Measurements from ENCODE around the gene CCDC85B.
"Not testable (repeated sequence)": the region's sequence is repeated elsewhere in the genome, so short reads cannot be mapped to it uniquely, and the experiment has no call there.

Gene CCDC85B

DNA sequence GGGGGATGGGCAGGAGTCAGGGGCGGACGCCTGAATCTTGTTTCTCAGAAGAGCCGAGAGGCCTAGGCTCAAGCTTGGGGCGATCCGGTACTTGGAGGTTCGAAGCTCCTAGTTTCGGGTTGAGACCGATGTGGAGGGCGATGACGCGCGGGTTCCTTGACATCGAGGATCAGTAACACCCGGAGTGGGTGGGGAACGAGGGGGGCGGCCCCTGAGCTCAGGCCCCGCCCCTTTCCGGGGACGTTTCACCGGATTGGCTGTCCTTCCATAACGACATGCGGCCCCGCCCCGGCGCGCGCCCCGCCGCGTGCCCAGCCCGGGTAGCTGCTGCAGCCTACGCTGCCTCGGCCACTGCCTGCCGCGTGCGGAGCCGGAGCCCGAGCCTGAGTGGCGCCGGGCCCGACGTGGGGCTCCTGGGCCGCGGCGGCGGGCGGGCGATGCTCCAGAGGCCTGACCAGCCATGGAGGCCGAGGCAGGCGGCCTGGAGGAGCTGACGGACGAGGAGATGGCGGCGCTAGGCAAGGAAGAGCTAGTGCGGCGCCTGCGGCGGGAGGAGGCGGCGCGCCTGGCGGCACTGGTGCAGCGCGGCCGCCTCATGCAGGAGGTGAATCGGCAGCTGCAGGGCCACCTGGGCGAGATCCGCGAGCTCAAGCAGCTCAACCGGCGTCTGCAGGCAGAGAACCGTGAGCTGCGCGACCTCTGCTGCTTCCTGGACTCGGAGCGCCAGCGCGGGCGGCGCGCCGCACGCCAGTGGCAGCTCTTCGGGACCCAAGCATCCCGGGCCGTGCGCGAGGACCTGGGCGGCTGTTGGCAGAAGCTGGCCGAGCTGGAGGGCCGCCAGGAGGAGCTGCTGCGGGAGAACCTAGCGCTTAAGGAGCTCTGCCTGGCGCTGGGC is at the start of gene CCDC85B:
Gene CCDC85B (plus strand): TSS at position 350 of the 895 bp plus-strand sequence. CDS start 111 bp downstream, at position 461.
- intact Hi-C loops (cut with DNase I), result loop anchor here (2.0 to 5.0 kb wide), 2 partner anchors 32 to 72 kb away; partner anchors contain the start of genes CFL1 and SART1
- peak; percentile 96 to 100 (median 99) for DNase-seq

GRCh38 chr11:65842144-65842543 is 48.3 kb upstream of the CCDC85B start:
- intact Hi-C loops (cut with DNase I), result no loop called here

DNA sequence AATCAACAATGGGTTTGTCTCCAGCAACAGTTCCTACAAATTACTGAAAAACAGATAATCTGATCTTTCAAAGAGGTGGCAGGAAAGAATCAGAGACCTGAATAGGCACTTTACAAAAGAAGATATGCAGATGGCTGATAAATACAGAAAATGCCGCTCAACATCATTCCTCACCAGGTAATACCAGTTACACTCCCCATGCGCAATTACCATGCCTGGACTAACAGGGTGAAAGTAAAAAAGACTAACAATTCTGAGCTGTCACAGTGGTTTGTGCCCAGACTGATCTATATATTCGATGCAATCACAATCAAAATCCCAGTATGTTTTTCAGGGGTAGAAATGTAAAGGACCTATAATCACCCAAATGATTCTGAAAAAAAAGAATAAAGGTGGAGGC is 46.7 kb upstream of the CCDC85B start:
- no peak for DNase-seq
- intact Hi-C loops (cut with DNase I), result no loop called here

More at GRCh38 chr11:65842144-65842543, 48.3 kb upstream of the CCDC85B start:
- no peak for DNase-seq

DNA sequence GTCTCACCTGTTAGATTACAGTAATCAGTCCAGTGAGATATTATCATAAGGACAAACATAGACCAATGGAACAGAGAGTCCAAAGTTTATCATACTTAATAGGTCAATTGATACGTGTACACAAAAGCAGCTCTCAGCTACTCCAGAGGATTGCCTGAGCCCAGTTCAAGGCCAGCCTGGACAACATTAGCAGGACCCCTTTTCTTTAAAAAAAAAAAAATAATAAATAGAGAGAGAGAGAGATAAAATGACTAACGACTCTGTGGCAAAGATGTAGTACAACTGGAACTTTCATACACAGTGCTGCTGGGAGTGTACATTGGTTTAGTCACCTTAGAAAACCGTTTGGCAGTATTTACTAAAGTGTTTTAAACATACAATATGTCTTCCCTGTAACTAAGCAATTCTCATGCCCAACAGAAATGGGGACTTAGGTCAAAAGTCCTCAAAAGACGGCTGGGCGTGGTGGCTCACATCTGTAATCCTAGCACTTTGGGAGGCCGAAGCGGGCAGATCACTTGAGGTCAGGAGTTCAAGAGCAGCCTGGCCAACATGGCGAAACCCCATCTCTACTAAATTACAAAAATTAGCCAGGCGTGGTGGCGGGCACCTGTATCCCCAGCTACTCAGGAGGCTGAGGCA is 46.1 kb upstream of the CCDC85B start:
- intact Hi-C loops (cut with DNase I), result no loop called here
- no peak for DNase-seq

- DNase-seq, result no peak
- intact Hi-C loops (cut with DNase I), result no loop called here
Measured at GRCh38 chr11:65847746-65848145, 42.7 kb upstream of the CCDC85B start.

DNA sequence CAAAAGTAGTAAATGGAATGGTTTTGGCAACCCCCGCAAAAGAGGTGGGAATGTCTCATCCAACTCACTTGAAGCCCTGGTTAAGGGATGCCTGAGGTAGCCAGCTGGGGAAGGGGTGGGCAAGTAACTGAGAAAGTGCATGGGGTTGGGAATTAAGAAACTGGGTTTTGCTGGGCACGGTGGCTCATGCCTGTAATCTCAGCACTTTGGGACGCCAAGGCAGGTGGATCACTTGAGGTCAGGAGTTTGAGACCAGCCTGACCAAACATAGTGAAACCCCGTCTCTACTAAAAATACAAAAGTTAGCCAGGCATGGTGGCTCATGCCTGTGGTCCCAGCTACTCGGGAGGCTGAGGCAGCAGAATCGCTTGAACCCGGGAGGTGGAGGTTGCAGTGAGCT is 41.8 kb upstream of the CCDC85B start:
- DNase-seq; intact Hi-C loops (cut with DNase I): not testable (repeated sequence)

DNA sequence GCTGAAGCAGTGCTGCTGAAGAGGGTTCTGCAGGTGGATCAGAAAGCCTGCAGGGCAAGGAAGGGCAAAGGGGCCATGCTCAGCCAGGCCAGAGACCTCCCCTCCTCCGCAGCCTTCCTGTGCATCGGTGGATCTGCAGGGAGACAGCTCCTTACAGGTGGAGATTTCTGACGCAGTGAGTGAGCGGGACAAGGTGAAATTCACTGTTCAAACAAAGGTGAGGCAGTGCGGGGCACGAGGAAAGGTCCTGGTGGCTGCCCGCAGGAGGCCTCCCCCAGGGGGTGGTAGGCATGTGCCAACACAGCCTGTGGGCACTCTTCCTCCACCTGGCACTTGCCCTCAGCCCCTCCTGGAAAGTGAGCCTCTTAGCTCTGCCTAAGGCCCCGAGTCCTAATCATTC is 41.1 kb upstream of the CCDC85B start:
- peak in 1 of 10 donors; percentile 46 for DNase-seq
- intact Hi-C loops (cut with DNase I), result no loop called here

- intact Hi-C loops (cut with DNase I), result no loop called here
- peak in 1 of 10 donors; percentile 69 for DNase-seq
Measured at GRCh38 chr11:65849771-65850216, 40.7 kb upstream of the CCDC85B start.

DNA sequence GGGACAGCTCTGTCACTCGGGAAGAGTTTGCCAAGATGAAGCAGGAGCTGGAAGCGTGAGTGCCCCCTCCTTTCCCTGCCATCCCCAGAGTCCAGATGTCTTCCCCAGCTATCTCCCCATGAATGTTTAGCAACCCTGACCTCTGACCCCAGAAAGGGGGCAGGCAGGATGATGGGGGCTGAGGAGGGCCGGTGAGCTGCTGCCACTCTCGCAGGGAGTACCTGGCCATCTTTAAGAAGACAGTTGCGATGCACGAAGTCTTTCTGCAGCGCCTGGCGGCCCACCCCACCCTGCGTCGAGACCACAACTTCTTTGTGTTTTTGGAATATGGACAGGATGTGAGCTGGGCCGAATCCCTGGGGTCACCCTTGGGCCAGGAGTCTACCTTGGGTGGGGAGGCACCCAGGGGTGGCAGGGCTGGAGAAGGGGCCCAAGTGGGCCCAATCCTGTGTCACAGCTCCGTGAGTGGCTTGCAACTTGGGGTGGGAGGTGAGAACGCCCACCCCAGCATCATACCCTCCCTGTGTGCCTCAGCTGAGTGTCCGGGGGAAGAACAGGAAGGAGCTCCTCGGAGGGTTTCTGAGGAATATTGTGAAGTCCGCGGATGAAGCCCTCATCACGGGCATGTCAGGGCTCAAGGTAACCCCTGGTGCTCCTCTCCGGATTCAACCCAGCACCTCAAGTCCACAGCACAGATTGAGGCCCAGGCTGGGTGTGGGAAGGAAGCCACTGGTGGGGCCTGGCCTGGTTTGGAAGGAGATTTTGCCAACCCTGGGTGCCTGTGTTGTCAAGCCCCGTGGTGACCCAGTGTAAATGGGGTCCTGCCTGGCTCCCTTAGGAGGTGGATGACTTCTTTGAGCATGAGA is 40.0 kb upstream of the CCDC85B start:
- DNase-seq, result peak in 1 of 10 donors; percentile 64
- intact Hi-C loops (cut with DNase I), result no loop called here

- peak in 1 of 10 donors; percentile 45 for DNase-seq
- intact Hi-C loops (cut with DNase I), result no loop called here
Measured at GRCh38 chr11:65851083-65851579, 39.3 kb upstream of the CCDC85B start.

- DNase-seq, result peak in 2 of 10 donors; percentile 47 to 53
- intact Hi-C loops (cut with DNase I), result no loop called here
Measured at GRCh38 chr11:65851811-65852507, 38.5 kb upstream of the CCDC85B start.

DNA sequence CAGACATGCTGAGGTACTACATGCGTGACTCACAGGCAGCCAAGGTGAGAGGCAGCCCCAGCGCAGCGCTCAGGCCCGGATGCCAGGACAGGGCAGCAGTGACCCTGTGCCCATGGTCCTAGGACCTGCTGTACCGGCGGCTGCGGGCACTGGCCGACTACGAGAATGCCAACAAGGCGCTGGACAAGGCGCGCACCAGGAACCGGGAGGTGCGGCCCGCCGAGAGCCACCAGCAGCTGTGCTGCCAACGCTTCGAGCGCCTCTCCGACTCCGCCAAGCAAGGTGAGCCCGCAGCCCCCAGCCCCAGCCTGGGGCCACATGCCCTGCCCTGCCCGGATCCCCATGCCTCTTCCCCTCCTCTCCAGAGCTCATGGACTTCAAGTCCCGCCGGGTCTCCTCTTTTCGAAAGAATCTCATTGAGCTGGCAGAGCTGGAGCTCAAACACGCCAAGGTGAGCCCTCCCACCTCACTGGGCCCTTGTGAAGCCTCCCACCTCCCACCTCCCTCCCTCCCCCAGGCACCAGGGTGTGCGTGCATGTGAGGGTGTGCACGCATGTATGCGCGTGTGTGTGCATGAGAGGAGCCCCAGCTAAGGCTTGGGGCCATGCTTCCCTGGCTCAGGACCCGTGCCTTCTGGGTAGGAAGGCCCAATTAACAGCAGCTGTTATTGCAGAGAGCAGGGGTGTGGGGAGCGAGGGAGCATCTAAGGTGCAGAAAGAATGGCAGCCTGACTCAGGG is 37.8 kb upstream of the CCDC85B start:
- peak in 2 of 10 donors; percentile 62 to 82 for DNase-seq
- intact Hi-C loops (cut with DNase I), result no loop called here

- intact Hi-C loops (cut with DNase I), result no loop called here
- no peak for DNase-seq
Measured at GRCh38 chr11:65853246-65853979, 37.1 kb upstream of the CCDC85B start.

GRCh38 chr11:65854161-65854592 is 36.3 kb upstream of the CCDC85B start:
- DNase-seq, result peak in 1 of 10 donors; percentile 59

GRCh38 chr11:65854852-65855837 is 35.3 kb upstream of the CCDC85B start:
- peak in 2 of 10 donors; percentile 2 to 76 for DNase-seq
- intact Hi-C loops (cut with DNase I), result no loop called here

More at GRCh38 chr11:65854161-65854592, 36.3 kb upstream of the CCDC85B start:
- intact Hi-C loops (cut with DNase I), result no loop called here

GRCh38 chr11:65855927-65856363 is 34.5 kb upstream of the CCDC85B start:
- DNase-seq, result peak in 2 of 10 donors; percentile 2 to 33
- intact Hi-C loops (cut with DNase I), result no loop called here

Data from posterior cingulate gyrus (tissue), 11 donors.